H1 (cell line): Measurements from ENCODE around the gene ANKRD40CL. TPM values are rescaled to one million over a fixed set of nuclear protein-coding genes. Genes with fewer than 3 reads are reported as not detected.

Source experiments
- CTCF ChIA-PET: fragments of 300-600 bp; sonication (Branson Sonifier 250); formaldehyde crosslinking; loops from one replicate; lab custom pipeline; 2021; ENCODE audit not compliant: partially characterized antibody; lab: Charles Lee
- POLR2A ChIA-PET: fragments of 300-600 bp; sonication (Branson Sonifier 250); formaldehyde crosslinking; loops from one replicate; lab custom pipeline; 2021; ENCODE audit warnings: inconsistent platforms; ENCODE audit not compliant: partially characterized antibody; lab: Charles Lee
- DNase-seq, 2 experiments: peaks; one replicate each; pipeline versions ENCODE4 v3.0.0 to v3.0.0-alpha.2; 2010 to 2022; ENCODE audit warnings: low spot score in 2 of 2, low read depth in 1 of 2, mixed read lengths in 1 of 2
- FAIRE-seq: peaks from 2 replicates; lab custom pipeline; 2011; peaks lifted over from hg19 to GRCh38; lab: Jason Lieb, UNC
- H2AFZ ChIP-seq: 2 replicates; pipeline ENCODE4 v1.8.1; 2012; ENCODE audit warnings: low read length, inconsistent platforms
- H2AK5ac ChIP-seq: 2 replicates; pipeline ENCODE4 v1.6.1; 2013; ENCODE audit warnings: low read depth, low read length
- H2BK120ac ChIP-seq: replicated peaks from 2 replicates; pipeline ENCODE3; 2013; ENCODE audit warnings: low read depth, low read length, inconsistent platforms
- H2BK12ac ChIP-seq: 2 replicates; pipeline ENCODE4 v1.6.1; 2013; ENCODE audit warnings: low read depth, low read length
- H2BK15ac ChIP-seq: 2 replicates; pipeline ENCODE4 v1.6.1; 2013; ENCODE audit warnings: low read length
- H2BK20ac ChIP-seq: 2 replicates; pipeline ENCODE4 v1.6.1; 2013; ENCODE audit warnings: low read length
- H2BK5ac ChIP-seq: 2 replicates; pipeline ENCODE4 v1.6.1; 2013; ENCODE audit warnings: low read depth, low read length
- H3K14ac ChIP-seq: 2 replicates; pipeline ENCODE4 v1.6.1; 2013; ENCODE audit warnings: inconsistent platforms; ENCODE audit not compliant: insufficient read length
- H3K18ac ChIP-seq: 2 replicates; pipeline ENCODE4 v1.6.1; 2013; ENCODE audit warnings: low read length; ENCODE audit errors: extremely low read depth
- H3K23ac ChIP-seq: 2 replicates; pipeline ENCODE4 v1.6.1; 2013; ENCODE audit warnings: inconsistent platforms; ENCODE audit not compliant: insufficient read length
- H3K23me2 ChIP-seq: 2 replicates; pipeline ENCODE4 v1.6.1; 2013; ENCODE audit warnings: low read depth, low read length
- H3K27ac ChIP-seq: 2 replicates; pipeline ENCODE4 v1.6.1; 2011; ENCODE audit warnings: low read depth, low read length, inconsistent platforms
- H3K27me3 ChIP-seq, 4 experiments: replicated peaks in 1 of 4; 1 replicate in 1 of 4; 2 replicates in 3 of 4; pipeline versions ENCODE4 v1.6.1 to v1.8.1; 2011 to 2013; ENCODE audit warnings: low read length in 3 of 4, mild to moderate bottlenecking in 3 of 4, inconsistent platforms in 2 of 4, mixed read lengths in 2 of 4, moderate library complexity in 1 of 4; ENCODE audit not compliant: control insufficient read depth in 3 of 4, insufficient read depth in 3 of 4; ENCODE audit errors: extremely low read depth in 1 of 4
- H3K36me3 ChIP-seq, 4 experiments: 2 replicates each; pipeline versions ENCODE4 v1.6.1 to v1.8.1; 2011 to 2013; ENCODE audit warnings: mild to moderate bottlenecking in 4 of 4, low read length in 3 of 4, moderate library complexity in 2 of 4, control low read depth in 1 of 4, inconsistent platforms in 1 of 4; ENCODE audit not compliant: insufficient read depth in 4 of 4, control insufficient read depth in 2 of 4
- H3K4ac ChIP-seq: replicated peaks from 2 replicates; pipeline ENCODE3; 2013; ENCODE audit warnings: low read length, low read depth, mixed read lengths, inconsistent platforms; ENCODE audit not compliant: insufficient read length
- H3K4me1 ChIP-seq, 4 experiments: replicated peaks in 1 of 4; 1 replicate in 1 of 4; 2 replicates in 3 of 4; pipeline versions ENCODE4 v1.6.1 to v1.8.1; 2011 to 2013; ENCODE audit warnings: low read length in 3 of 4, inconsistent platforms in 2 of 4, mixed read lengths in 1 of 4; ENCODE audit not compliant: insufficient read depth in 4 of 4, control insufficient read depth in 3 of 4
- H3K4me2 ChIP-seq, 2 experiments: 2 replicates each; pipeline versions ENCODE4 v1.6.1 to v1.8.1; 2011 to 2013; ENCODE audit warnings: low read depth in 2 of 2, low read length in 2 of 2, control low read depth in 1 of 2, inconsistent platforms in 1 of 2, mild to moderate bottlenecking in 1 of 2; ENCODE audit not compliant: insufficient read depth in 1 of 2
- H3K4me3 ChIP-seq, 4 experiments: fragments of 200-600, 300-600 bp in 1 of 4; sonication (generic), shearing (Covaris generic), sonication (Bioruptor Twin) in 1 of 4; 2 replicates each; pipeline versions ENCODE4 v1.5.1 to v1.8.1; 2011 to 2016; ENCODE audit warnings: low read length in 4 of 4, low read depth in 3 of 4, control low read depth in 2 of 4, inconsistent platforms in 2 of 4, mild to moderate bottlenecking in 2 of 4, mixed read lengths in 1 of 4, moderate library complexity in 1 of 4; ENCODE audit not compliant: insufficient read depth in 2 of 4; ENCODE audit errors: extremely low read depth in 1 of 4
- H3K56ac ChIP-seq: replicated peaks from 2 replicates; pipeline ENCODE3; 2013; ENCODE audit warnings: low read depth, mild to moderate bottlenecking, mixed read lengths, low read length, inconsistent platforms; ENCODE audit not compliant: insufficient read length
- H3K79me1 ChIP-seq: 2 replicates; pipeline ENCODE4 v1.6.1; 2013; ENCODE audit warnings: low read depth, low read length, control low read depth
- H3K79me2 ChIP-seq, 2 experiments: 2 replicates each; pipeline versions ENCODE4 v1.6.1 to v1.8.1; 2012 to 2013; ENCODE audit warnings: low read length in 2 of 2, mild to moderate bottlenecking in 2 of 2, inconsistent platforms in 1 of 2; ENCODE audit not compliant: insufficient read depth in 2 of 2, control insufficient read depth in 1 of 2
- H3K9ac ChIP-seq, 4 experiments: replicated peaks in 1 of 4; 1 replicate in 1 of 4; 2 replicates in 3 of 4; pipeline versions ENCODE4 v1.6.1 to v1.8.1; 2011 to 2013; ENCODE audit warnings: low read depth in 3 of 4, low read length in 3 of 4, control low read depth in 2 of 4, mild to moderate bottlenecking in 2 of 4, moderate library complexity in 2 of 4, inconsistent platforms in 1 of 4; ENCODE audit errors: extremely low read depth in 1 of 4
- H3K9me3 ChIP-seq, 2 experiments: 2 replicates each; pipeline versions ENCODE4 v1.6.1 to v1.8.1; 2012 to 2013; ENCODE audit warnings: mild to moderate bottlenecking in 2 of 2, moderate library complexity in 2 of 2, control low read depth in 1 of 2, inconsistent platforms in 1 of 2, low read depth in 1 of 2, low read length in 1 of 2, mixed read lengths in 1 of 2; ENCODE audit not compliant: insufficient read depth in 2 of 2
- H4K20me1 ChIP-seq, 2 experiments: replicated peaks in 1 of 2; 2 replicates each; pipeline versions ENCODE3 to v1.8.1; 2011 to 2013; ENCODE audit warnings: inconsistent platforms in 2 of 2, low read length in 2 of 2, mild to moderate bottlenecking in 1 of 2; ENCODE audit not compliant: insufficient read depth in 2 of 2, control insufficient read depth in 1 of 2
- H4K5ac ChIP-seq: 2 replicates; pipeline ENCODE4 v1.6.1; 2013; ENCODE audit warnings: low read length, low read depth, mixed read lengths, inconsistent platforms; ENCODE audit not compliant: insufficient read length
- H4K8ac ChIP-seq: 2 replicates; pipeline ENCODE4 v1.8.0; 2013; ENCODE audit warnings: mild to moderate bottlenecking, moderate library complexity, low read length, inconsistent platforms; ENCODE audit not compliant: insufficient read depth; ENCODE audit errors: extremely low read depth
- H4K91ac ChIP-seq: replicated peaks from 2 replicates; pipeline ENCODE3; 2013; ENCODE audit warnings: low read length, mixed read lengths, inconsistent platforms; ENCODE audit not compliant: insufficient read length
- POLR2AphosphoS5 ChIP-seq: IDR thresholded peaks from 2 replicates; pipeline ENCODE4 v1.6.1; 2011; ENCODE audit warnings: low read depth, low read length
- SUZ12 ChIP-seq: fragments of 200-600 bp; sonication (generic); IDR thresholded peaks from 2 replicates; pipeline ENCODE4 v1.6.1; 2012; ENCODE audit warnings: mild to moderate bottlenecking, inconsistent platforms, low read length, moderate library complexity, mixed read lengths
- WGBS, 2 experiments: shearing (Covaris generic) in 1 of 2; methylation state at CpG; one replicate each; pipeline versions ENCODE4 v1.1.6 to v1.1.7; 2013 to 2015; ENCODE audit warnings: low lambda C conversion rate in 2 of 2, mixed read lengths in 2 of 2, inconsistent platforms in 1 of 2, low coverage in 1 of 2, missing lambda C conversion rate in 1 of 2; ENCODE audit not compliant: insufficient replicate concordance in 2 of 2, insufficient coverage in 1 of 2, insufficient read length in 1 of 2; ENCODE audit errors: extremely low coverage in 1 of 2, missing lambda C conversion rate in 1 of 2; 5-methylcytosine and 5-hydroxymethylcytosine counted together
- polyA plus RNA-seq, 7 experiments: library from polyadenylated mRNA; depleted of rRNA in 3 of 7; stranded (reverse) in 5 of 7; unstranded in 2 of 7; fragments of >200 nt in 5 of 7; fragments of 200-250 nt in 2 of 7; gene quantifications; 1 replicate in 5 of 7; 2 replicates in 1 of 7; 4 replicates in 1 of 7; pipeline versions ENCODE4 v1.2.1 to v1.2.3, GENCODE V29; 2011 to 2013; ENCODE audit warnings: missing spikeins in 2 of 7, mixed read lengths in 2 of 7
- total RNA-seq: library from RNA; stranded (reverse); fragmentation: NEBNext Ultra II Directional; extraction: Animal tissue kit (Norgen Biotek cat#: 25700); gene quantifications from 2 replicates; pipeline ENCODE4 v1.2.1, GENCODE V29; 2021

ANKRD40CL gene
- total and polyA plus RNA-seq, 2 of the 8 experiments (the other 6 are each of a cell fraction or from before 2014, with no cell fraction given): not detected

GRCh38 chr17:50731575-50732460, 35.5 kb downstream of the ANKRD40CL start:
- Histone ChIP-seq H3K14ac (no peak overlapping the region), H2AK5ac (no peak overlapping the region), H3K79me1 (peaks cover 4% of the 10 kb centered on the region; the same call in 1 of the 2 replicates), H3K23me2 (no peaks in the 10 kb centered on the region), H2BK15ac (no peak overlapping the region)
- DNase-seq: no peak
- TF ChIP-seq POLR2AphosphoS5 (peak; percentile 34; the same call in 1 of the 2 replicates), SUZ12 (no peak)
- TF ChIP-seq, all 59 proteins: peak for 1
- FAIRE-seq: no peak
- Histone ChIP-seq H4K91ac (no peak overlapping the region), H3K4me2 (no peak overlapping the region), H3K4me3 (no peak overlapping the region), H3K27ac (no peak overlapping the region), H3K4me1 (peaks cover 0 to 4% (median 2%) of the 10 kb centered on the region in 4 experiments; a peak in 2 of 7 replicates), H3K9ac (no peak overlapping the region), H4K20me1 (peaks cover 20 to 21% of the 10 kb centered on the region in 2 experiments), H3K4ac (no peak overlapping the region), H2BK120ac (no peak overlapping the region), H2BK12ac (no peak overlapping the region), H2BK5ac (no peak overlapping the region), H2BK20ac (no peak overlapping the region), H4K5ac (no peak overlapping the region), H3K56ac (no peak overlapping the region), H3K18ac (no peak overlapping the region), H3K23ac (no peak overlapping the region), H3K27me3 (no peaks in the 10 kb centered on the region), H2AFZ (no peak overlapping the region), H4K8ac (no peak overlapping the region), H3K36me3 (peaks cover 0 to 4% (median 0%) of the 10 kb centered on the region in 4 experiments; a peak in 1 of 8 replicates), H3K79me2 (peaks cover 59 to 97% of the 10 kb centered on the region in 2 experiments), H3K9me3 (no peaks in the 10 kb centered on the region)
- WGBS, 2 experiments: 91% methylated on average over 7 of the region's 7 CpGs; no CpG with 5 or more reads in 1 of the 2 experiments
- POLR2A ChIA-PET: interaction anchor here (1.0 to 1.4 kb wide), 2 partner anchors 11 to 13 kb away, joined by 3 to 8 read pairs; partner anchors contain the start of gene LUC7L3
- CTCF ChIA-PET: no interaction called here
